HepG2 (cell line): ENCODE results near the gene PJA1. TPM values are rescaled to one million over a fixed set of nuclear protein-coding genes. Genes with fewer than 3 reads are reported as not detected.

Experiments used
- ATAC-seq: fragments of 200-7000 bp; cut with Tn5 transposase; 3 replicates; pipeline ENCODE4 v1.9.1; 2020; ENCODE audit warnings: mild to moderate bottlenecking, moderate library complexity
- BruUV-seq: library from RNA; stranded (reverse); fragments of 400-500 nt; replicated peaks from 2 replicates; lab custom pipeline; 2021; lab: Mats Ljungman, UMichigan
- CTCF ChIA-PET: fragments of 300-600 bp; formaldehyde crosslinking; extraction: SDS; loops from one replicate; lab custom pipeline; 2021; ENCODE audit warnings: low total read pairs, inconsistent platforms, low intra/inter-chr PET ratio; lab: Yijun Ruan, JAX
- POLR2A ChIA-PET: fragments of 350-600 bp; sonication (Branson Sonifier 250); formaldehyde crosslinking; loops from one replicate; lab custom pipeline; 2020; ENCODE audit warnings: antibody characterized with exemption, inconsistent platforms; lab: Yijun Ruan, JAX
- DNase-seq: peaks from one replicate; pipeline ENCODE4 v3.0.0-alpha.2; 2015; ENCODE audit warnings: low spot score
- FAIRE-seq: peaks from 3 replicates; lab custom pipeline; 2011; peaks lifted over from hg19 to GRCh38; lab: Jason Lieb, UNC
- H2AFZ ChIP-seq: one replicate; pipeline ENCODE4 v1.6.1; 2011; ENCODE audit warnings: low read length, inconsistent platforms
- H3K27ac ChIP-seq: fragments of 300-600 bp; 3 replicates; pipeline ENCODE4 v1.8.0; 2011; ENCODE audit warnings: mixed run types, mild to moderate bottlenecking, mixed read lengths, low read length, inconsistent platforms; ENCODE audit not compliant: insufficient read depth; ENCODE audit errors: extremely low read length
- H3K27me3 ChIP-seq, 2 experiments: fragments of 200-600 bp in 1 of 2; 2 replicates in 1 of 2; 3 replicates in 1 of 2; pipeline versions ENCODE4 v1.6.0 to v1.8.0; 2011; ENCODE audit warnings: low read length in 2 of 2, mild to moderate bottlenecking in 2 of 2, moderate library complexity in 2 of 2, inconsistent platforms in 1 of 2; ENCODE audit not compliant: insufficient read depth in 2 of 2, control insufficient read depth in 1 of 2
- H3K36me3 ChIP-seq, 2 experiments: fragments of 200-600 bp in 1 of 2; replicated peaks in 1 of 2; 2 replicates in 1 of 2; 3 replicates in 1 of 2; pipeline versions ENCODE4 v1.5.1 to v1.8.0; 2011; ENCODE audit warnings: low read length in 2 of 2, inconsistent platforms in 1 of 2; ENCODE audit not compliant: insufficient read depth in 2 of 2, control insufficient read depth in 1 of 2
- H3K4me1 ChIP-seq: 2 replicates; pipeline ENCODE4 v1.5.1; 2012; ENCODE audit warnings: low read length, inconsistent platforms; ENCODE audit not compliant: insufficient read depth
- H3K4me2 ChIP-seq: 2 replicates; pipeline ENCODE4 v1.6.0; 2011; ENCODE audit warnings: low read depth, low read length, inconsistent platforms
- H3K4me3 ChIP-seq, 3 experiments: fragments of 200-600 bp in 1 of 3; sonication (generic), shearing (Covaris generic) in 1 of 3; replicated peaks in 1 of 3; 2 replicates each; pipeline ENCODE4 v1.5.1; 2011 to 2016; ENCODE audit warnings: low read length in 3 of 3, inconsistent platforms in 2 of 3, low read depth in 2 of 3, mild to moderate bottlenecking in 2 of 3, control low read depth in 1 of 3, mixed read lengths in 1 of 3; ENCODE audit not compliant: insufficient read depth in 1 of 3
- H3K79me2 ChIP-seq: one replicate; pipeline ENCODE4 v1.6.1; 2011; ENCODE audit warnings: low read length, inconsistent platforms; ENCODE audit not compliant: insufficient read depth
- H3K9ac ChIP-seq: 2 replicates; pipeline ENCODE4 v1.6.0; 2011; ENCODE audit warnings: mild to moderate bottlenecking, low read depth, low read length, inconsistent platforms; ENCODE audit not compliant: insufficient read depth
- H3K9me3 ChIP-seq: 2 replicates; pipeline ENCODE4 v1.5.1; 2012; ENCODE audit warnings: mild to moderate bottlenecking, low read length
- H4K20me1 ChIP-seq: 2 replicates; pipeline ENCODE4 v1.6.0; 2011; ENCODE audit warnings: inconsistent platforms, mild to moderate bottlenecking, low read length, moderate library complexity; ENCODE audit not compliant: insufficient read depth
- BRCA1 ChIP-seq: sonication (generic); formaldehyde crosslinking; IDR thresholded peaks from 2 replicates; pipeline ENCODE4 v1.4.0; 2020; ENCODE audit warnings: missing genetic modification reagents
- CHD2 ChIP-seq: IDR thresholded peaks from 2 replicates; pipeline ENCODE4 v1.6.1; 2011; ENCODE audit warnings: low read depth, low read length, improper control_type of control experiment
- DMAP1 ChIP-seq: IDR thresholded peaks from 2 replicates; pipeline ENCODE4 v1.6.1; 2016
- HDAC2 ChIP-seq: sonication (generic); formaldehyde crosslinking; IDR thresholded peaks from 2 replicates; pipeline ENCODE4 v1.4.0; 2020; ENCODE audit warnings: missing genetic modification reagents
- KLF11 ChIP-seq: IDR thresholded peaks from 2 replicates; pipeline ENCODE4 v1.6.1; 2016; ENCODE audit warnings: missing compliant biosample characterization
- RBFOX2 ChIP-seq: fragments of 200-400 bp; formaldehyde crosslinking; IDR thresholded peaks from 2 replicates; pipeline ENCODE4 v1.6.1; 2017; ENCODE audit warnings: low read depth, mild to moderate bottlenecking, low read length
- SALL1 ChIP-seq: sonication (generic); formaldehyde crosslinking; IDR thresholded peaks from 2 replicates; pipeline ENCODE4 v1.8.0; 2022; ENCODE audit warnings: mild to moderate bottlenecking, missing genetic modification reagents
- ZNF766 ChIP-seq: sonication (generic); formaldehyde crosslinking; IDR thresholded peaks from 2 replicates; pipeline ENCODE4 v1.5.0; 2020; ENCODE audit warnings: missing genetic modification reagents, borderline replicate concordance
- ZSCAN30 ChIP-seq: sonication (generic); formaldehyde crosslinking; IDR thresholded peaks from 2 replicates; pipeline ENCODE4 v1.5.0; 2020; ENCODE audit warnings: mild to moderate bottlenecking, missing genetic modification reagents
- WGBS: methylation state at CpG from one replicate; pipeline ENCODE4 v1.1.6; 2017; ENCODE audit warnings: low lambda C conversion rate; 5-methylcytosine and 5-hydroxymethylcytosine counted together
- in situ Hi-C: cut with HindIII; loops from 2 replicates; pipeline ENCODE4 v1.10.0; 2017; ENCODE audit warnings: low pct_unique_long_range_greater_than_20kb; ENCODE audit not compliant: extremely low pct_ligation_motif_present
- intact Hi-C: fragments of 100-400 bp; cut with micrococcal nuclease; formaldehyde crosslinking; loops from one replicate; pipeline ENCODE4 v1.10.0; 2022; ENCODE audit not compliant: unreplicated experiment
- polyA plus RNA-seq, 8 experiments: library from polyadenylated mRNA; depleted of rRNA in 3 of 8; stranded (reverse) in 7 of 8; unstranded in 1 of 8; fragments of >200 nt; fragmentation: Illumina TruSeq in 4 of 8; extraction: Trizol in 4 of 8; gene quantifications; 2 replicates each; pipeline versions ENCODE4 v1.2.1 to v1.2.3, GENCODE V29; 2011 to 2016; ENCODE audit warnings: low read depth in 4 of 8, missing spikeins in 1 of 8, mixed read lengths in 1 of 8; ENCODE audit not compliant: insufficient read depth in 1 of 8
- total RNA-seq, 5 experiments: library from RNA; depleted of rRNA; stranded (reverse); fragments of >200 nt; fragmentation: Illumina TruSeq; extraction: Trizol; gene quantifications; 2 replicates each; pipeline ENCODE4 v1.2.3, GENCODE V29; 2016; ENCODE audit warnings: low read depth in 1 of 5
- TF ChIP-seq, protein P1 (sequence below): sonication (generic); formaldehyde crosslinking; IDR thresholded peaks from 2 replicates; pipeline ENCODE4 v1.5.1; 2020; ENCODE audit warnings: mild to moderate bottlenecking, missing genetic modification reagents, borderline replicate concordance

Gene PJA1
- total and polyA plus RNA-seq, 2 of the 13 experiments (the other 11 are each of a cell fraction or from before 2014, with no cell fraction given), result 3.6 to 9.6 TPM

DNA sequence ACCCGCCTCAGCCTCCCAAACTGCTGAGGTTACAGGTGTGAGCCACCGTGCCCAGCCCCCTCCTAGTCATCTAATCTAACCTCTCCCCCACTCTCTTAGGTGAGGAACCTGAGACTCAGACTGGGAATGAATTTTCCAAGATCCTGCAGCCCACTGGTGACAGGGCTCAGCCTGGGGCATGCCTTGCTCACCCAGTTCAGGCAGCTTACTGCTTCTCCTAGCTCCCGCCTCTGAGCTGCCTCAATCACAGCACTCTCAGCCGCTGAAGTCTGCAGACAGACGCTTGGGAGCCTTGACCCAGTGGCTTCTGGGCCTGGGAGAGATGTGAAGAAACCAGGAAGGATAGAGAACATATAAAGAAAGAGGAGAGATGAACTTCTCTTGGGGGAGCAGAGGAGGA is 24.4 kb downstream of the PJA1 start:
- Histone ChIP-seq H3K27me3 (0 out of 5 replicates have a peak, but pooled peaks cover 0 to 2% of the 10 kb centered on the region in 2 experiments), H3K9me3 (no peaks in the 10 kb centered on the region), H3K36me3 (no peaks in the 10 kb centered on the region), H3K4me1 (no peaks in the 10 kb centered on the region), H3K4me3 (no peak overlapping the region), H2AFZ (no peak overlapping the region), H3K4me2 (no peak overlapping the region), H4K20me1 (no peaks in the 10 kb centered on the region), H3K9ac (no peak overlapping the region), H3K27ac (no peak overlapping the region), H3K79me2 (no peaks in the 10 kb centered on the region)
- POLR2A ChIA-PET, result no interaction called here
- no peak for FAIRE-seq
- intact Hi-C loops (no loop called here), in situ Hi-C loops (no loop called here)
- no peak for ATAC-seq
- DNase-seq, result no peak
- 18% methylated on average over 4 of the region's 5 CpGs for WGBS
- BruUV-seq, result no TSS peak
- CTCF ChIA-PET, result no interaction called here
- no peak for TF ChIP-seq ZSCAN30 (CRISPR knock-in tag)
- TF ChIP-seq HDAC2 (CRISPR knock-in tag), result no peak
- no peak for TF ChIP-seq ZNF766 (CRISPR knock-in tag)
- TF ChIP-seq KLF11 (CRISPR knock-in tag), result no peak
- no peak for TF ChIP-seq BRCA1 (CRISPR knock-in tag)
- TF ChIP-seq CHD2, result no peak
- TF ChIP-seq RBFOX2, result no peak
- no peak for TF ChIP-seq SALL1 (CRISPR knock-in tag)
- no peak for TF ChIP-seq DMAP1 (CRISPR knock-in tag)

DNA sequence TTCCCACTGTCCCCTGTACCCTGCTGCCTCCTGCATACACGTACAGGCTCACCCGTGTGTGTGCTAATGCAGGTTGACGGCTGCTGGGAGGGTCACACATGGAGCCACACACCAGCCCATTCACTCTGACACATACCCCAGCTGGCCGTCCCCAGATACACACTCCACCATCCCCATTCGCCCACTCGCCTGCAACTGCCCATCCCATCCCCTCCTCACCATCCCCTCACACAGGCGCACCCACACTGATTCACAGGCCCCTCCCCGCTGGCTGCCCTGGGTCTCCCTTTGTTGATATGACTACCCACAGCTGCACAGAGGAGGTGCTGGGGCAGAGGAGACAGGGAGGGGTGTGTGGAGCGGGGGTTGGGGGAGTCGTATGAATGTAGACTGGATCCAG is 25.7 kb downstream of the PJA1 start:
- intact Hi-C loops (no loop called here), in situ Hi-C loops (loop anchor here (10.0 kb wide), 1 partner anchor 75 kb away; no protein-coding TSS in a partner anchor)
- no peak overlapping the region for H3K27ac ChIP-seq
- no peaks in the 10 kb centered on the region for H3K9me3 ChIP-seq
- H3K4me1 ChIP-seq, result no peaks in the 10 kb centered on the region
- H3K4me3 ChIP-seq, result no peak overlapping the region
- H4K20me1 ChIP-seq, result no peaks in the 10 kb centered on the region
- no peaks in the 10 kb centered on the region for H3K79me2 ChIP-seq
- H3K27me3 ChIP-seq, result 0 out of 5 replicates have a peak, but pooled peaks cover 0 to 2% of the 10 kb centered on the region in 2 experiments
- DNase-seq, result no peak
- H3K36me3 ChIP-seq, result no peaks in the 10 kb centered on the region
- no peak for FAIRE-seq
- H3K9ac ChIP-seq, result no peak overlapping the region
- H2AFZ ChIP-seq, result no peak overlapping the region
- WGBS, result 41% methylated on average over 7 of the region's 10 CpGs
- H3K4me2 ChIP-seq, result no peak overlapping the region
- BruUV-seq, result no TSS peak
- ATAC-seq, result no peak
- ChIA-PET CTCF (no interaction called here), POLR2A (no interaction called here)
- TF ChIP-seq, protein P1, sequence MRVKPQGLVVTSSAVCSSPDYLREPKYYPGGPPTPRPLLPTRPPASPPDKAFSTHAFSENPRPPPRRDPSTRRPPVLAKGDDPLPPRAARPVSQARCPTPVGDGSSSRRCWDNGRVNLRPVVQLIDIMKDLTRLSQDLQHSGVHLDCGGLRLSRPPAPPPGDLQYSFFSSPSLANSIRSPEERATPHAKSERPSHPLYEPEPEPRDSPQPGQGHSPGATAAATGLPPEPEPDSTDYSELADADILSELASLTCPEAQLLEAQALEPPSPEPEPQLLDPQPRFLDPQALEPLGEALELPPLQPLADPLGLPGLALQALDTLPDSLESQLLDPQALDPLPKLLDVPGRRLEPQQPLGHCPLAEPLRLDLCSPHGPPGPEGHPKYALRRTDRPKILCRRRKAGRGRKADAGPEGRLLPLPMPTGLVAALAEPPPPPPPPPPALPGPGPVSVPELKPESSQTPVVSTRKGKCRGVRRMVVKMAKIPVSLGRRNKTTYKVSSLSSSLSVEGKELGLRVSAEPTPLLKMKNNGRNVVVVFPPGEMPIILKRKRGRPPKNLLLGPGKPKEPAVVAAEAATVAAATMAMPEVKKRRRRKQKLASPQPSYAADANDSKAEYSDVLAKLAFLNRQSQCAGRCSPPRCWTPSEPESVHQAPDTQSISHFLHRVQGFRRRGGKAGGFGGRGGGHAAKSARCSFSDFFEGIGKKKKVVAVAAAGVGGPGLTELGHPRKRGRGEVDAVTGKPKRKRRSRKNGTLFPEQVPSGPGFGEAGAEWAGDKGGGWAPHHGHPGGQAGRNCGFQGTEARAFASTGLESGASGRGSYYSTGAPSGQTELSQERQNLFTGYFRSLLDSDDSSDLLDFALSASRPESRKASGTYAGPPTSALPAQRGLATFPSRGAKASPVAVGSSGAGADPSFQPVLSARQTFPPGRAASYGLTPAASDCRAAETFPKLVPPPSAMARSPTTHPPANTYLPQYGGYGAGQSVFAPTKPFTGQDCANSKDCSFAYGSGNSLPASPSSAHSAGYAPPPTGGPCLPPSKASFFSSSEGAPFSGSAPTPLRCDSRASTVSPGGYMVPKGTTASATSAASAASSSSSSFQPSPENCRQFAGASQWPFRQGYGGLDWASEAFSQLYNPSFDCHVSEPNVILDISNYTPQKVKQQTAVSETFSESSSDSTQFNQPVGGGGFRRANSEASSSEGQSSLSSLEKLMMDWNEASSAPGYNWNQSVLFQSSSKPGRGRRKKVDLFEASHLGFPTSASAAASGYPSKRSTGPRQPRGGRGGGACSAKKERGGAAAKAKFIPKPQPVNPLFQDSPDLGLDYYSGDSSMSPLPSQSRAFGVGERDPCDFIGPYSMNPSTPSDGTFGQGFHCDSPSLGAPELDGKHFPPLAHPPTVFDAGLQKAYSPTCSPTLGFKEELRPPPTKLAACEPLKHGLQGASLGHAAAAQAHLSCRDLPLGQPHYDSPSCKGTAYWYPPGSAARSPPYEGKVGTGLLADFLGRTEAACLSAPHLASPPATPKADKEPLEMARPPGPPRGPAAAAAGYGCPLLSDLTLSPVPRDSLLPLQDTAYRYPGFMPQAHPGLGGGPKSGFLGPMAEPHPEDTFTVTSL, result no peak
